ENCODE measurements around the gene IDUA.

DNA sequence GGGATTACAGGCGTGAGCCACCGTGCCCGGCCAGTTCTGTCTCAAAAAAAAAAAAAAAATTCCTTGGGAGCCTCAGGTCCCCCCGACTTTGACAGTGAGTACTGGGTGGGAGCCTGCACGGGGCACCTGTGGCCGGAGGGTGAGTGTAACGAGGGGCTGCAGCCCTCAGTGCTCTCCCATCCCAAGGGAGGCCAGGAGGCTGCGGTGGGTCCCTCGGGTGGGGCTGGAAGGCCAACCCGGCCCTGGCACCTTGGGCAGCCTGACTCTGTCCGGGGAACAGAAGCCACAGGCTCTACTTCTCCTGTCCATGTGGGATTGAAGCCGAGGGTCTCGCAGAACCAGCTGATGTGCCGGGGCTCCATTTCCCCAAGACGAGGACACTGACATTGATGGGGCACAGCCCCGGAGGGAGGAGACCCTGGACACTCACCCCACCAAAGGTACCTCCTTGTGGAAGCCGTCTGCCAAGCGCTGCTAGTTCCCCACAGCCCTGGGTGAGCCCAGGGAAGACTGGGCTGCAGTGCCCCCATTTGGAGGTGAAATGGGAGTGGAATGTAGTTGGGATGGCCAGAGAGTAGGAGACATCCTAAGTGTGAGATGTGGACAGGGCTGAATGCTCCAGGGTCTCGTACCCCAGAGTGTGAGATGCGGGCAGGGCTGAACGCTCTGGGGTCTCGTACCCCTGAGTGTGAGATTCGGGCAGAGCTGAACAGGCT, 8.6 kb downstream of the IDUA start:
- TF ChIP-seq, protein P1, sequence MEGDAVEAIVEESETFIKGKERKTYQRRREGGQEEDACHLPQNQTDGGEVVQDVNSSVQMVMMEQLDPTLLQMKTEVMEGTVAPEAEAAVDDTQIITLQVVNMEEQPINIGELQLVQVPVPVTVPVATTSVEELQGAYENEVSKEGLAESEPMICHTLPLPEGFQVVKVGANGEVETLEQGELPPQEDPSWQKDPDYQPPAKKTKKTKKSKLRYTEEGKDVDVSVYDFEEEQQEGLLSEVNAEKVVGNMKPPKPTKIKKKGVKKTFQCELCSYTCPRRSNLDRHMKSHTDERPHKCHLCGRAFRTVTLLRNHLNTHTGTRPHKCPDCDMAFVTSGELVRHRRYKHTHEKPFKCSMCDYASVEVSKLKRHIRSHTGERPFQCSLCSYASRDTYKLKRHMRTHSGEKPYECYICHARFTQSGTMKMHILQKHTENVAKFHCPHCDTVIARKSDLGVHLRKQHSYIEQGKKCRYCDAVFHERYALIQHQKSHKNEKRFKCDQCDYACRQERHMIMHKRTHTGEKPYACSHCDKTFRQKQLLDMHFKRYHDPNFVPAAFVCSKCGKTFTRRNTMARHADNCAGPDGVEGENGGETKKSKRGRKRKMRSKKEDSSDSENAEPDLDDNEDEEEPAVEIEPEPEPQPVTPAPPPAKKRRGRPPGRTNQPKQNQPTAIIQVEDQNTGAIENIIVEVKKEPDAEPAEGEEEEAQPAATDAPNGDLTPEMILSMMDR (IDR thresholded peaks at IDR 0.05; ENCODE audit: insufficient read depth, low read length): no peak
- TF ChIP-seq GABPA (IDR thresholded peaks at IDR 0.05; ENCODE audit: low read depth) (no peak), POLR2AphosphoS5 (IDR thresholded peaks at IDR 0.05; ENCODE audit: low read depth) (no peak), SPI1 (IDR thresholded peaks at IDR 0.05; ENCODE audit: borderline replicate concordance, low read depth) (no peak)
- TF ChIP-seq, protein P2, sequence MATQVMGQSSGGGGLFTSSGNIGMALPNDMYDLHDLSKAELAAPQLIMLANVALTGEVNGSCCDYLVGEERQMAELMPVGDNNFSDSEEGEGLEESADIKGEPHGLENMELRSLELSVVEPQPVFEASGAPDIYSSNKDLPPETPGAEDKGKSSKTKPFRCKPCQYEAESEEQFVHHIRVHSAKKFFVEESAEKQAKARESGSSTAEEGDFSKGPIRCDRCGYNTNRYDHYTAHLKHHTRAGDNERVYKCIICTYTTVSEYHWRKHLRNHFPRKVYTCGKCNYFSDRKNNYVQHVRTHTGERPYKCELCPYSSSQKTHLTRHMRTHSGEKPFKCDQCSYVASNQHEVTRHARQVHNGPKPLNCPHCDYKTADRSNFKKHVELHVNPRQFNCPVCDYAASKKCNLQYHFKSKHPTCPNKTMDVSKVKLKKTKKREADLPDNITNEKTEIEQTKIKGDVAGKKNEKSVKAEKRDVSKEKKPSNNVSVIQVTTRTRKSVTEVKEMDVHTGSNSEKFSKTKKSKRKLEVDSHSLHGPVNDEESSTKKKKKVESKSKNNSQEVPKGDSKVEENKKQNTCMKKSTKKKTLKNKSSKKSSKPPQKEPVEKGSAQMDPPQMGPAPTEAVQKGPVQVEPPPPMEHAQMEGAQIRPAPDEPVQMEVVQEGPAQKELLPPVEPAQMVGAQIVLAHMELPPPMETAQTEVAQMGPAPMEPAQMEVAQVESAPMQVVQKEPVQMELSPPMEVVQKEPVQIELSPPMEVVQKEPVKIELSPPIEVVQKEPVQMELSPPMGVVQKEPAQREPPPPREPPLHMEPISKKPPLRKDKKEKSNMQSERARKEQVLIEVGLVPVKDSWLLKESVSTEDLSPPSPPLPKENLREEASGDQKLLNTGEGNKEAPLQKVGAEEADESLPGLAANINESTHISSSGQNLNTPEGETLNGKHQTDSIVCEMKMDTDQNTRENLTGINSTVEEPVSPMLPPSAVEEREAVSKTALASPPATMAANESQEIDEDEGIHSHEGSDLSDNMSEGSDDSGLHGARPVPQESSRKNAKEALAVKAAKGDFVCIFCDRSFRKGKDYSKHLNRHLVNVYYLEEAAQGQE (IDR thresholded peaks at IDR 0.05; ENCODE audit: insufficient replicate concordance, low read depth): no peak

Data from HL-60 (cell line).